ENCODE data around the gene NDUFA13.

Gene NDUFA13

GRCh38 chr19:19549804-19550464 lies 33.9 kb downstream of the NDUFA13 start:
- DNase-seq = no peak

- no peak for DNase-seq
These were observed 34.5 kb downstream of the NDUFA13 start for GRCh38 chr19:19550485-19550929.

GRCh38 chr19:19550972-19551852 lies 35.2 kb downstream of the NDUFA13 start:
- DNase-seq = no peak

- no peak for DNase-seq
These were observed 35.8 kb downstream of the NDUFA13 start for GRCh38 chr19:19551853-19552192.

GRCh38 chr19:19552798-19553197 lies 36.8 kb downstream of the NDUFA13 start:
- no peak for DNase-seq

GRCh38 chr19:19553670-19554069 lies 37.6 kb downstream of the NDUFA13 start:
- no peak for DNase-seq

- DNase-seq = peak; percentile 32
These were observed 38.3 kb downstream of the NDUFA13 start for GRCh38 chr19:19554074-19555023.

- DNase-seq = no peak
These were observed 42.0 kb downstream of the NDUFA13 start for GRCh38 chr19:19558055-19558454.

GRCh38 chr19:19558636-19559035 lies 42.6 kb downstream of the NDUFA13 start:
- DNase-seq = no peak

- no peak for DNase-seq
These were observed 43.9 kb downstream of the NDUFA13 start for GRCh38 chr19:19559931-19560330.

- DNase-seq = no peak
These were observed 46.1 kb downstream of the NDUFA13 start for GRCh38 chr19:19561946-19562664.

GRCh38 chr19:19562665-19563347 lies 46.8 kb downstream of the NDUFA13 start:
- peak; percentile 39 for DNase-seq

- no peak for DNase-seq
These were observed 47.4 kb downstream of the NDUFA13 start for GRCh38 chr19:19563348-19563848.

GRCh38 chr19:19566306-19566705 lies 50.3 kb downstream of the NDUFA13 start:
- DNase-seq = no peak

GRCh38 chr19:19567391-19567790 lies 51.4 kb downstream of the NDUFA13 start:
- DNase-seq = no peak

GRCh38 chr19:19568802-19569756 lies 53.1 kb downstream of the NDUFA13 start:
- DNase-seq = no peak

GRCh38 chr19:19570571-19570970 lies 54.5 kb downstream of the NDUFA13 start:
- DNase-seq = no peak

GRCh38 chr19:19571071-19571786 lies 55.2 kb downstream of the NDUFA13 start:
- no peak for DNase-seq

- no peak for DNase-seq
These were observed 59.4 kb downstream of the NDUFA13 start for GRCh38 chr19:19575411-19575810.
